Central memory CD8-positive, alpha-beta T cell (primary cell): ENCODE data around the gene KIAA0825.

Experiments
- ATAC-seq: fragments of 150-1000 bp; cut with Tn5 transposase; replicated peaks from 2 replicates; pipeline ENCODE4 v1.10.0; 2022; ENCODE audit warnings: mild to moderate bottlenecking, moderate FRiP score, moderate number of reproducible peaks; ENCODE audit not compliant: poor library complexity, severe bottlenecking; ENCODE audit errors: extremely low read depth
- DNase-seq, 2 donors: peaks; one replicate each; pipeline ENCODE4 v3.0.0; 2021; ENCODE audit warnings: low spot score in 2 of 2
- H3K27ac Mint-ChIP-seq: one replicate; pipeline ENCODE4 v1.8.0; 2022; ENCODE audit warnings: low read depth, mild to moderate bottlenecking, moderate library complexity, mixed read lengths
- H3K27me3 Mint-ChIP-seq: one replicate; pipeline ENCODE4 v1.8.0; 2022; ENCODE audit warnings: mixed read lengths
- H3K36me3 Mint-ChIP-seq: one replicate; pipeline ENCODE4 v1.8.0; 2022; ENCODE audit warnings: mild to moderate bottlenecking, moderate library complexity, mixed read lengths; ENCODE audit not compliant: insufficient read depth
- H3K4me1 Mint-ChIP-seq: one replicate; pipeline ENCODE4 v1.8.0; 2022; ENCODE audit warnings: mixed read lengths
- H3K4me3 Mint-ChIP-seq: one replicate; pipeline ENCODE4 v1.8.0; 2022; ENCODE audit warnings: mild to moderate bottlenecking, moderate library complexity, mixed read lengths
- H3K9me3 Mint-ChIP-seq: one replicate; pipeline ENCODE4 v1.8.0; 2022; ENCODE audit warnings: mixed read lengths

KIAA0825 gene, protein sequence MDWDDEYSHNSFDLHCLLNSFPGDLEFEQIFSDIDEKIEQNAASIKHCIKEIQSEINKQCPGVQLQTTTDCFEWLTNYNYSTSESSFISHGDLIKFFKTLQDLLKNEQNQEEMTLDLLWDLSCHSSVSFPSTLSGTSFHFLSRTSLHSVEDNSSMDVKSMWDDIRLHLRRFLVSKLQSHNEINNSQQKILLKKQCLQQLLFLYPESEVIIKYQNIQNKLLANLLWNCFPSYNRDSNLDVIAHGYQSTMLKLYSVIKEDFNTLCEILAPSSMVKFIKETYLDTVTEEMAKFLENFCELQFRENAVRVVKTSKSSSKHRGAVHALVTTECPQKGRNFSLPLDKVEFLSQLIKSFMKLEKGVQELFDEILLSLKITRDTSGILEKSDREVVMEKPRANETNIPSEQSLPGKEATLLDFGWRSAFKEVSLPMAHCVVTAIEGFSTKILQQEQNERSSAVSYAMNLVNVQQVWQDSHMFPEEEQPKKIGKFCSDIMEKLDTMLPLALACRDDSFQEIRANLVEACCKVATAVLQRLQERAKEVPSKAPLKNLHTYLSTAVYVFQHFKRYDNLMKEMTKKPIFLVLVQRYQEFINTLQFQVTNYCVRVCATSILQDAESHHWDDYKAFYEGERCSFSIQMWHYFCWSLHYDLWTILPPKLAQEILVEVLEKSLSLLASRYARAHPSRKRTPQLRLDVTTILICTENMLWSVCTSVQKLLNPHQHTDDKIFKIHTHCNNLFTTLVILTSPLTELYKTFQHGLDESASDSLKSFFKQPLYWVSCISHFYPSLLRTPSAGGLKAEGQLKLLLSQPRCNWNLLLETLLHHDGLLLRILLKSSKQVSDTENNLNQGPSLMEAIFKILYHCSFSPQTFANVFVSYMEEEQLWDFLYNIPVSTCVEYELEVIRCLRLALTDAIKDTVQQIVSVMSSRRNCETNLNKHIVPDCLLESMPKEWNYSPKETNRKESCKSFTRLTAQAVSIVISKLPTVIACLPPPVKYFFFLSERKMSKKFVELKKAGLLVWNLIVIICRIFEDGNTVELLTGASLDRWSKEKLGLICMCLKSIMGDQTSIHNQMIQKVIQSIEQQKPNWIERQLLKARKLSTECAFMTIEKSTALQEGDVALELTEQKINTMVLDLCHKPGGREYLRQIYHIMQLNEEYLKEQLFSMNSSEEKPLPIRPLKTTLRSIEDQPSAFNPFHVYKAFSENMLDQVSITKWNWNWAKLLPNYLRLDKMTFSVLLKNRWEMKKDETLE (N-terminal part only)

DNA sequence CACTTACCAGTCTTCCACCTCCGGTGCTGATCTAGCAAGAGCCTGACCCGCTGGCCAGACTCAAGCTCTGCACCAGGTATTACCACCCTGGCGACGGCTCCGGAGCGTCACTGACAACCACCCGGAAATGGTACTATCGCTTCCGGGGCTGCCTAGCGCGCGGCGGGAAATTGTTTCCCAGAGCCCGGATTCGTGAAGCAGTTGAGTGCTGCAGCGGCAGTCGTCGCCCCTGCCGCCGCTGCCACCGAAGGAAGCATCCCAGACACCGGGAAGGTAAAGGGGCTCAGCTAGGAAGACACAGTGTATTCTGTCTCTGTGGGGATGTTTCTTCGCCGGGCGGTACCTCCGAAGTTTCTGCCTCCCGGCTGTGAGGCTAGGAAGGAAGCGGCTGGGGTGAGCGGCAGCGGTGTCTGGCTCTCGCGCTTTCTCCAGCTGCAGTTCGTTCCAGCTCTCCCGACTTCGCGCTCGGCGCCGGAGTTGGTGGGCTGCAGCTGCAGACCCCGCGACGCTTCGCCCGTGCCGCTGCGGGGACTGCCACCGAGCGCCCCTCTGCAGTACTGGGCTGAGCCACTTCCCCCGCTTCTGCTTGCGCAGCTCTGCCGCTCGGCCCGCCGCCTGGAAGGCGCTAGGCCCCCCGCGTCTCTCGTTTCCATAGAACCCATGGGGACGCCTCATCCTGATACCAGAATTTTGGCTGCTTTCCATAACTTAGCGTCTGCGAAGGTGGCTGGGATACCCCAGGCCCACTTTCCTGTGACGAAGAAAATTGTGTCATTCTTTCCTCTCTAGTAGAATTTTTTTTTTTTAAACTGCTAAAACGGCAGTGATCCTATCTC lies at the start of gene KIAA0825, which contains the start of gene SLF1:
KIAA0825 (minus strand) TSS at position 112 of the 836 bp plus-strand sequence. CDS start 81,478 bp downstream, outside the sequence.
SLF1 (plus strand) TSS at position 177 of the 836 bp plus-strand sequence. CDS start 10,142 bp downstream, outside the sequence.
- H3K9me3 Mint-ChIP-seq, result no peaks in the 10 kb centered on the region
- H3K4me3 Mint-ChIP-seq, result peak within 1 kb of the TSS; percentile 99
- no peaks in the 10 kb centered on the region for H3K27me3 Mint-ChIP-seq
- H3K4me1 Mint-ChIP-seq, result peaks cover 45% of the 10 kb centered on the region
- H3K36me3 Mint-ChIP-seq, result peaks cover 7% of the 10 kb centered on the region
- H3K27ac Mint-ChIP-seq, result peak within 1 kb of the TSS; percentile 95
- peak; percentile 74 to 78 for DNase-seq
- peak; percentile 93 for ATAC-seq

DNA sequence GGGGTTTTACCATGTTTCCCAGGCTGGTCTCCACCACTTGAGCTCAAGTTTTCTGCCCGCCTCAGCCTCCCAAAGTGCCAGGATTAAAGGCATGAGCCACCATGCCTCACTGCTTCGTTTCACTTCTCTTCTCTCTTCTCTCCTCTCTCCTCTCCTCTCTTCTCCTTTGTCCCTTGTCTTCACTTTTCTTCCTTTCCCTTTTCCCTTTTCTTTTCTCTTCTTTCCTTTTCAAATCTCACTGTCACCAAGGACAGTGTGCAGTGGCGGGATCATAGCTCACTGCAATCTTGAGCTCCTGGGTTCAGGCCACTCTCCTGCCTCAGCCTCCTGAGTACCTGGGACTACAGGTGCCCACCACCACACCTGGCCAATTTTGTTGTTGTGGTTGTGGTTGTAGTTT lies 49.5 kb upstream of the KIAA0825 start:
- Mint-ChIP-seq H3K4me1 (no peaks in the 10 kb centered on the region), H3K36me3 (peaks cover 12% of the 10 kb centered on the region), H3K27me3 (no peaks in the 10 kb centered on the region), H3K27ac (peak overlapping the region; percentile 50), H3K4me3 (no peak overlapping the region), H3K9me3 (no peaks in the 10 kb centered on the region)
- ATAC-seq (no peak), DNase-seq (no peak)

DNA sequence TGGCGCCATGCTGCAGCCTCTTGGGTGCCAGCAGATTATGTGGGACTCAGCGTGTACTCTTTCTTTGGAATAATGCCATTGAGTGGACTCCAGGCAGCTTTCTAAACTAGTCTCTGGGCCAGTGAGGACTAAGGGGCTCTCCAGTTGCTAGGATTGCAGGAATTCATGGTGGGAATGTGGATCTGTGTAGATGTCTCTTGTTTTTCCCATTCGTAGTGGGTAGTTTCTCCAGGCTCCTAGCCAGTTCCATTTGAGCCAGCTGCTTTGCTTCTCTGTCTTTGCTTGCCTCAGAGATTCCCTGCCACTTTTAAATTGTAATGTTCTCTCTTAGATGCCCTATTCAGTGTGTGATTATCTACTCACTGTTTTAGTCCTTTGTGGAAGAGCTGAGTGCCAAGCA lies 42.7 kb upstream of the KIAA0825 start:
- ATAC-seq, result no peak
- Mint-ChIP-seq H3K4me3 (no peak overlapping the region), H3K9me3 (peaks cover 24% of the 10 kb centered on the region), H3K27me3 (no peaks in the 10 kb centered on the region), H3K27ac (no peak overlapping the region), H3K36me3 (peaks cover 30% of the 10 kb centered on the region), H3K4me1 (peaks cover 8% of the 10 kb centered on the region)
- DNase-seq, result no peak

DNA sequence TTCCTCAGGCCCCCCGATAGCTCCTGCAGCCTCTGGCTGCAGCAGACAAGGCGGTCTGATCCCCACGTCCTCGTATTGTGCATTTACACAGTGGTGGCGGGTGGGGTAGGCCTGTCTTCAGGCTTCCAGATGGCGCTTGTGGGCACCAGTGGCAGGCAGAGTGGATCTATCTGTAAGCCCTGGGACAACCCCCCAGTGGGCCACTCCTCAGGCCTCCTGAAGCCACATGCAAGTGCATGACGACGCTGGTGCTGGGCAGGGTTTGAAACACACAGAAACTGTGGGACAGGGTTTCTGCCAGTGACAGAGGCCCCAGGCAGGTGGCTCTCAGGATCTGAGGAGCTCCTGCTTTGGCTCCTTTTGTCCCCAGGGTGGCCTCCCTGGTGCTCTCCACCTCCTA lies 42.1 kb upstream of the KIAA0825 start:
- Mint-ChIP-seq H3K9me3 (peaks cover 24% of the 10 kb centered on the region), H3K36me3 (peaks cover 30% of the 10 kb centered on the region), H3K4me3 (no peak overlapping the region), H3K27ac (no peak overlapping the region), H3K27me3 (no peaks in the 10 kb centered on the region), H3K4me1 (peaks cover 10% of the 10 kb centered on the region)
- no peak for ATAC-seq
- no peak for DNase-seq

DNA sequence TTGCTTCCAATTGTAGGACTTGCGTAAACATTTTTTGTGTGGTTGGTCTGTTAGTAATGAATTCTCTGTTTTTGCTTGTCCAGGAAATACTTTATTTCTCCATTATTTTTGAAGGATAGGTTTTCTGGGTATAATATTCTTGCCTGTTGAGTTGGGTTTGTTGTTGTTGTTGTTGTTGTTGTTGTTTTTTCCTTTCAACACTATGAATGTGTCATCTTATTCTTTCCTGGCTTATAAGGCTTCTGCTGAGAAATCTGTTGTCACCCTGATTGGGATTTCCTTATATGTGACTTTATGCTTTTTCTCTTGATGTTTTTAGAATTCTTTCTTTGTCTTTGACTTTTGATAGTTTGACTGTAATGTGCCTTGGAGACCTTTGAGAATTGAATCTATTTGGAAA lies 39.9 kb upstream of the KIAA0825 start:
- Mint-ChIP-seq H3K36me3 (peaks cover 36% of the 10 kb centered on the region), H3K4me1 (peaks cover 17% of the 10 kb centered on the region), H3K9me3 (peaks cover 30% of the 10 kb centered on the region), H3K4me3 (no peak overlapping the region), H3K27ac (no peak overlapping the region), H3K27me3 (no peaks in the 10 kb centered on the region)
- no peak for ATAC-seq
- DNase-seq, result no peak

DNA sequence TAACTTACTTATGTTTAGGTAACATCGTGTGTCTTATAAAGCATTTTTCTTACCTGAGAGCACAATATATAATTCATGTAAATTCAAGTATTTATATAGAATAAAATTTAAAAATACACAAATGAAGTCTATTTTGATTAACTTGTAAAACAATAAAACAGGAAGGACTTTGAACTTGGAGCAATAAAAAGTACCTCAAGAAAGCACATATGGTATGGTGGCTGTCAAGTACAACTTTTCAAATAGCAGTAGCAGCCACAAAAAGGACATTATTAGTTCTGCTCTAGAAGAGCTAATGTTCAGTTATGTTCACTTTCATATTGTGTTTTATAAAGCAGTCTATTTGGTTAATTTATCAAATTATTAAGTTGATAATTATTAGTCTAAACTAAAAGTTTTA lies 31.5 kb upstream of the KIAA0825 start:
- Mint-ChIP-seq H3K9me3 (peaks cover under 1% of the 10 kb centered on the region), H3K4me3 (no peak overlapping the region), H3K36me3 (peaks cover 11% of the 10 kb centered on the region), H3K27ac (no peak overlapping the region), H3K27me3 (no peaks in the 10 kb centered on the region), H3K4me1 (peaks cover 12% of the 10 kb centered on the region)
- DNase-seq (no peak), ATAC-seq (no peak)

DNA sequence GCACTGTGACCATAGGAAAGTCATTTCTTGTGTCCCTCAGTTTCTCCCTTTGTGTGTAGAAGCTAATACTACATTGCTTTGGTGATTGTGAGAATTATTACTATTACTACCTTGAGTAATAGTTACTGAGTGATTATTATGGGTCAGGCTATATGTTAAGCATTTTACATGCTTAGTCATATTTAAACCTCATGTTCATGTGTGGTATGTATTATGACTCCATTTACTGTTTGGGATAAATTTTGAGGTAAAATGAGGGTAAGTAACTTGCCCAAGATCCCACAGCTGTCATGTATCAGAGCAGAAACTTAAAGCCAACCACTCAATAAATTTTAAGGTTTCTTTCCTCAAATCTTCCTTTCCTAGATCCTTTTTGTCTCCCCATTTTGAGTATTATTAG lies 28.4 kb upstream of the KIAA0825 start:
- no peaks in the 10 kb centered on the region for H3K27me3 Mint-ChIP-seq
- H3K36me3 Mint-ChIP-seq, result peaks cover 4% of the 10 kb centered on the region
- H3K9me3 Mint-ChIP-seq, result no peaks in the 10 kb centered on the region
- ATAC-seq (no peak), DNase-seq (no peak)
- H3K4me3 Mint-ChIP-seq, result no peak overlapping the region
- H3K27ac Mint-ChIP-seq, result no peak overlapping the region
- H3K4me1 Mint-ChIP-seq, result peaks cover 21% of the 10 kb centered on the region

DNA sequence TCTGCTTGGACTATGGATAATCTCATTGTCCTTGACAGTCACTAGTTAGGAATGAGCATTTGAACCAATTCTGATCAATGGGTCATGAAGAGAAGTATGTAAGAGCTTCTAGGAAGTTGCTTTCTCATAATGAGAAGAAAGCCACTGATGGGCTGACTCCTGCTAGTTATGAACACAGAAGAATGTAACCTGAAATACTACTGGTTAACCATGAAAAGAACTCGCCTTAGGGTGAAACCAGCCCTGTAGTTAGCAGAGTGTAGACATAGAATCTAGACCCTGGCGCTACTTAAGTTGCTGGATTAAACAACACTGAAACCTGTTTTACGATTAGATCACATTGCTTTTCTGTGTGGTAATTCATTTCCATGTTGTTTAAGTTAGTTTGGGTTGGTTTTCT lies 26.6 kb upstream of the KIAA0825 start:
- Mint-ChIP-seq H3K27ac (no peak overlapping the region), H3K9me3 (no peaks in the 10 kb centered on the region), H3K4me3 (no peak overlapping the region), H3K36me3 (peaks cover 6% of the 10 kb centered on the region), H3K27me3 (no peaks in the 10 kb centered on the region), H3K4me1 (peaks cover 25% of the 10 kb centered on the region)
- ATAC-seq (no peak), DNase-seq (no peak)

DNA sequence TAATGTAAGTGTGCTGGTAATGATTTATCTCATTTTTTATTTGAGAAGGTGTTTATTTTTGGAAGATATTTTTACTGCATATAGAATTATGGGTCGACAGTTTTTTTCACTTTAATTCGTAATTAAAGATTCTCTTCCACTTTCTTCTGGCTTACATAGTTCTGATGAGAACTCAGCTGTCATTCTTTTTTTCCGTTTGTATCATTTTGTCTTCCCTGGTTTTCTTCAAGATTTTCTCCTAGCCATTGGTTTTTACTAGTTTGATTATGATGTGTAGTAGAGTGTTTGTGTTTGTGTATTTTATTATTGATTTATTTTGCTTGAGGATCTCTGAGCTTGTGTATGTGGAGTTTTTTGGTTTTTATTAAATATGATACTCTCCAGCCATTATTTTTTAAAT lies 21.8 kb upstream of the KIAA0825 start:
- Mint-ChIP-seq H3K9me3 (peaks cover 16% of the 10 kb centered on the region), H3K36me3 (peaks cover 22% of the 10 kb centered on the region), H3K27ac (no peak overlapping the region), H3K4me3 (no peak overlapping the region), H3K27me3 (no peaks in the 10 kb centered on the region), H3K4me1 (peaks cover 35% of the 10 kb centered on the region)
- ATAC-seq (no peak), DNase-seq (no peak)

DNA sequence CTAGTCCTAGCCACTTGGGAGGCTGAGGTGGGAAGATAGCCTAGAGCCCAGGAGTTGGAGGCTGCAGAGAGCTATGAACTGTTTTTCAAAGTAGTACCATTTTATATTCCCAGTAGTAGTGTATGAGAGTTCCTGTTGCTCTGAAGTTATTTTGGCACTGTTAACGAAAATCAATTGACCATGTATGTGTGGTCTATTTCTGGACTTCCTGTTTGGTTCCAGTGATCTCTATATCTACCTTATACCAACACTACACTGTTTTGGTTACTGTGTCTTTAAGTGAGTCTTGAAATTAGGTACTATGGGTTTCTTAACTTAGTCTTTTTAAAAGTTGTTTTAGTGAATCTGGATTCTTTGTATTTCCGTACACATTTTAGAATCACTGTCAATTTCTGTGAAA lies 13.6 kb upstream of the KIAA0825 start:
- Mint-ChIP-seq H3K27me3 (no peaks in the 10 kb centered on the region), H3K36me3 (peaks cover 25% of the 10 kb centered on the region), H3K4me1 (peaks cover 33% of the 10 kb centered on the region), H3K27ac (no peak overlapping the region), H3K9me3 (peaks cover 8% of the 10 kb centered on the region), H3K4me3 (no peak overlapping the region)
- ATAC-seq (no peak), DNase-seq (no peak)

DNA sequence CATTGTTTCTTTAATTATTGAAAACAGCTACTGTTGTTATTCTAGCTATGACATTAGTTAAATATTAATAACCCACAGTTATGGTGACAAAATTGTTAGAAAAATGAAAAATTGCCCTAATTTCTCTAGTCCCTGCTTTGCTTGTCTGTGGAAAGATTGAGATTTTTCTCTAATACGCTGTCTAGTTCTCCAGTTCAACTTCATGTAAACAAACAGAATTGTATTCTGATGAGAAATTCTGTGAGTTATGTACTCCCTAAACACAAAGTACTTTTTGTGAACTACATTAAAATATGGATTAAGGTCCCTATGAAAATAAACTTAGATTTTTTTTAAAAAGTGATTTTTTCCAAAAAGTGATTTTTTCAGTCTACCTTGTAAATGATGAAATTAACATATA lies 8.8 kb upstream of the KIAA0825 start:
- Mint-ChIP-seq H3K4me1 (peaks cover 33% of the 10 kb centered on the region), H3K27ac (no peak overlapping the region), H3K9me3 (no peaks in the 10 kb centered on the region), H3K36me3 (peaks cover 12% of the 10 kb centered on the region), H3K27me3 (no peaks in the 10 kb centered on the region), H3K4me3 (no peak overlapping the region)
- no peak for DNase-seq
- ATAC-seq, result no peak
